ENCODE results near the gene MAP2K6.

- TF ChIP-seq, protein P1, sequence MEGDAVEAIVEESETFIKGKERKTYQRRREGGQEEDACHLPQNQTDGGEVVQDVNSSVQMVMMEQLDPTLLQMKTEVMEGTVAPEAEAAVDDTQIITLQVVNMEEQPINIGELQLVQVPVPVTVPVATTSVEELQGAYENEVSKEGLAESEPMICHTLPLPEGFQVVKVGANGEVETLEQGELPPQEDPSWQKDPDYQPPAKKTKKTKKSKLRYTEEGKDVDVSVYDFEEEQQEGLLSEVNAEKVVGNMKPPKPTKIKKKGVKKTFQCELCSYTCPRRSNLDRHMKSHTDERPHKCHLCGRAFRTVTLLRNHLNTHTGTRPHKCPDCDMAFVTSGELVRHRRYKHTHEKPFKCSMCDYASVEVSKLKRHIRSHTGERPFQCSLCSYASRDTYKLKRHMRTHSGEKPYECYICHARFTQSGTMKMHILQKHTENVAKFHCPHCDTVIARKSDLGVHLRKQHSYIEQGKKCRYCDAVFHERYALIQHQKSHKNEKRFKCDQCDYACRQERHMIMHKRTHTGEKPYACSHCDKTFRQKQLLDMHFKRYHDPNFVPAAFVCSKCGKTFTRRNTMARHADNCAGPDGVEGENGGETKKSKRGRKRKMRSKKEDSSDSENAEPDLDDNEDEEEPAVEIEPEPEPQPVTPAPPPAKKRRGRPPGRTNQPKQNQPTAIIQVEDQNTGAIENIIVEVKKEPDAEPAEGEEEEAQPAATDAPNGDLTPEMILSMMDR (IDR thresholded peaks at IDR 0.05): no peak
- no peak for TF ChIP-seq POLR2AphosphoS5 (IDR thresholded peaks at IDR 0.05; ENCODE audit: insufficient read depth in 1 of 2, low read depth in 1 of 2)
Measured at GRCh38 chr17:69574257-69575197, 160.0 kb downstream of the MAP2K6 start.
